GM12878 (cell line): ENCODE results near the gene ZNF710.

Experiments
- BHLHE40 ChIP-seq, 2 experiments: fragments of 450-650 bp in 1 of 2; IDR thresholded peaks; 2 replicates each; pipeline ENCODE4 v1.6.1; 2011 to 2017; ENCODE audit warnings: low read depth in 2 of 2, borderline replicate concordance in 1 of 2, improper control_type of control experiment in 1 of 2, low read length in 1 of 2, mild to moderate bottlenecking in 1 of 2
- HCFC1 ChIP-seq: fragments of 150-350 bp; IDR thresholded peaks from 2 replicates; pipeline ENCODE4 v1.6.1; 2014; ENCODE audit warnings: low read length
- HDAC6 ChIP-seq: fragments of 200-600 bp; sonication (generic); IDR thresholded peaks from one replicate; pipeline ENCODE4 v1.8.0; 2017; ENCODE audit warnings: antibody characterized with exemption; ENCODE audit not compliant: unreplicated experiment
- JUND ChIP-seq: IDR thresholded peaks from 2 replicates; pipeline ENCODE4 v1.6.1; 2012; ENCODE audit warnings: low read depth, mild to moderate bottlenecking, low read length, improper control_type of control experiment, moderate library complexity
- POLR2AphosphoS5 ChIP-seq: IDR thresholded peaks from 2 replicates; pipeline ENCODE4 v1.6.1; 2011; ENCODE audit warnings: mild to moderate bottlenecking, low read length, inconsistent platforms
- RAD51 ChIP-seq: fragments of 450-650 bp; IDR thresholded peaks from 2 replicates; pipeline ENCODE4 v1.6.1; 2016; ENCODE audit warnings: moderate library complexity, mild to moderate bottlenecking, inconsistent platforms
- RELA ChIP-seq: fragments of 450-650 bp; IDR thresholded peaks from 2 replicates; pipeline ENCODE4 v1.8.0; 2014; ENCODE audit warnings: borderline replicate concordance; ENCODE audit not compliant: partially characterized antibody
- SREBF2 ChIP-seq: IDR thresholded peaks from 2 replicates; pipeline ENCODE4 v1.6.1; 2012; ENCODE audit warnings: mild to moderate bottlenecking, low read length
- TAF1 ChIP-seq: IDR thresholded peaks from 2 replicates; pipeline ENCODE4 v1.6.1; 2011; ENCODE audit warnings: mild to moderate bottlenecking, low read depth, low read length, borderline replicate concordance
- ZNF274 ChIP-seq: IDR thresholded peaks from one replicate; pipeline ENCODE4 v1.8.0; 2011; ENCODE audit not compliant: insufficient read length, insufficient read depth
- TF ChIP-seq, protein P1 (sequence below): IDR thresholded peaks from 2 replicates; pipeline ENCODE4 v1.6.1; 2012; ENCODE audit warnings: improper control_type of control experiment, low read depth, low read length; ENCODE audit not compliant: insufficient replicate concordance

DNA sequence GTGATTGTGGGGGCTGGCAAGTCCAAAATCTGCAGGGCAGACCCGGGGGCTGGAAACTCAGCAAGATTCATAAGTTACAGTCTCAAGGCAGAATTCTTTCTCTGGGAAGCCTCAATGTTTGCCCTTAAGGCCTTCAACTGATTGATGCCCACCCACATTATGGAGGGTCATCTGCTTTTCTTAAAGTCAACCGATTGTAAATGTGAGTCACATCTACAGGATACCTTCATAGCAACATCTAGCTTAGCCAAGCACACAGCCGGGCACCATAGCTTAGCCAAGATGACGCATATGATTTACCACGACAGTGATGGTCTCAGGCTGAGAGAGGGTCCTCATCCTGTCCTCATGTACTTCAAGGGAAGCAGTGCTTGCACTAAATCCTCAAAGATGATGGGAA, 57.7 kb downstream of the ZNF710 start:
- no peak for TF ChIP-seq HDAC6
- no peak for TF ChIP-seq TAF1
- TF ChIP-seq BHLHE40 (IDR thresholded peaks at IDR 0.05; ENCODE audit: borderline replicate concordance in 1 of 2, low read depth in 2 of 2, low read length in 1 of 2) = no peak
- TF ChIP-seq JUND = no peak
- no peak for TF ChIP-seq ZNF274
- no peak for TF ChIP-seq HCFC1
- TF ChIP-seq POLR2AphosphoS5 = no peak
- TF ChIP-seq, protein P1, sequence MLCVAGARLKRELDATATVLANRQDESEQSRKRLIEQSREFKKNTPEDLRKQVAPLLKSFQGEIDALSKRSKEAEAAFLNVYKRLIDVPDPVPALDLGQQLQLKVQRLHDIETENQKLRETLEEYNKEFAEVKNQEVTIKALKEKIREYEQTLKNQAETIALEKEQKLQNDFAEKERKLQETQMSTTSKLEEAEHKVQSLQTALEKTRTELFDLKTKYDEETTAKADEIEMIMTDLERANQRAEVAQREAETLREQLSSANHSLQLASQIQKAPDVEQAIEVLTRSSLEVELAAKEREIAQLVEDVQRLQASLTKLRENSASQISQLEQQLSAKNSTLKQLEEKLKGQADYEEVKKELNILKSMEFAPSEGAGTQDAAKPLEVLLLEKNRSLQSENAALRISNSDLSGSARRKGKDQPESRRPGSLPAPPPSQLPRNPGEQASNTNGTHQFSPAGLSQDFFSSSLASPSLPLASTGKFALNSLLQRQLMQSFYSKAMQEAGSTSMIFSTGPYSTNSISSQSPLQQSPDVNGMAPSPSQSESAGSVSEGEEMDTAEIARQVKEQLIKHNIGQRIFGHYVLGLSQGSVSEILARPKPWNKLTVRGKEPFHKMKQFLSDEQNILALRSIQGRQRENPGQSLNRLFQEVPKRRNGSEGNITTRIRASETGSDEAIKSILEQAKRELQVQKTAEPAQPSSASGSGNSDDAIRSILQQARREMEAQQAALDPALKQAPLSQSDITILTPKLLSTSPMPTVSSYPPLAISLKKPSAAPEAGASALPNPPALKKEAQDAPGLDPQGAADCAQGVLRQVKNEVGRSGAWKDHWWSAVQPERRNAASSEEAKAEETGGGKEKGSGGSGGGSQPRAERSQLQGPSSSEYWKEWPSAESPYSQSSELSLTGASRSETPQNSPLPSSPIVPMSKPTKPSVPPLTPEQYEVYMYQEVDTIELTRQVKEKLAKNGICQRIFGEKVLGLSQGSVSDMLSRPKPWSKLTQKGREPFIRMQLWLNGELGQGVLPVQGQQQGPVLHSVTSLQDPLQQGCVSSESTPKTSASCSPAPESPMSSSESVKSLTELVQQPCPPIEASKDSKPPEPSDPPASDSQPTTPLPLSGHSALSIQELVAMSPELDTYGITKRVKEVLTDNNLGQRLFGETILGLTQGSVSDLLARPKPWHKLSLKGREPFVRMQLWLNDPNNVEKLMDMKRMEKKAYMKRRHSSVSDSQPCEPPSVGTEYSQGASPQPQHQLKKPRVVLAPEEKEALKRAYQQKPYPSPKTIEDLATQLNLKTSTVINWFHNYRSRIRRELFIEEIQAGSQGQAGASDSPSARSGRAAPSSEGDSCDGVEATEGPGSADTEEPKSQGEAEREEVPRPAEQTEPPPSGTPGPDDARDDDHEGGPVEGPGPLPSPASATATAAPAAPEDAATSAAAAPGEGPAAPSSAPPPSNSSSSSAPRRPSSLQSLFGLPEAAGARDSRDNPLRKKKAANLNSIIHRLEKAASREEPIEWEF = no peak
- no peak for TF ChIP-seq SREBF2
- TF ChIP-seq RELA = no peak
- no peak for TF ChIP-seq RAD51
